Esophagus muscularis mucosa (tissue), 4 donors: Measurements from ENCODE around the gene SNX11. TPM values are rescaled to one million over a fixed set of nuclear protein-coding genes. Genes with fewer than 3 reads are reported as not detected.

Experiments used
- DNase-seq: peaks from one replicate; pipeline ENCODE4 v3.0.0-alpha.2; 2017; ENCODE audit errors: extremely low spot score
- H3K27ac ChIP-seq, 4 donors: fragments of 200-600 bp; sonication (generic); replicated peaks in 1 of 4; 1 replicate in 3 of 4; 2 replicates in 1 of 4; pipeline ENCODE4 v1.5.1; 2016 to 2019; ENCODE audit warnings: mild to moderate bottlenecking in 1 of 4
- H3K27me3 ChIP-seq, 4 donors: fragments of 200-600 bp; sonication (generic); one replicate each; pipeline versions ENCODE4 v1.5.1 to v1.6.0; 2016 to 2019
- H3K36me3 ChIP-seq, 4 donors: fragments of 200-600 bp; sonication (generic); one replicate each; pipeline ENCODE4 v1.5.1; 2016 to 2019
- H3K4me1 ChIP-seq, 4 donors: fragments of 200-600 bp; sonication (generic); one replicate each; pipeline ENCODE4 v1.5.1; 2016 to 2019
- H3K4me3 ChIP-seq, 4 donors: fragments of 200-600 bp; sonication (generic); 1 replicate in 2 of 4; 2 replicates in 2 of 4; pipeline ENCODE4 v1.5.1; 2016 to 2019; ENCODE audit warnings: mild to moderate bottlenecking in 4 of 4, moderate library complexity in 1 of 4
- H3K9me3 ChIP-seq, 4 donors: fragments of 200-600 bp; sonication (generic); 1 replicate in 3 of 4; 2 replicates in 1 of 4; pipeline ENCODE4 v1.5.1; 2016 to 2019
- EP300 ChIP-seq: sonication (generic); formaldehyde crosslinking; IDR thresholded peaks from one replicate; pipeline ENCODE4 v1.6.1; 2017; ENCODE audit warnings: antibody characterized with exemption
- POLR2A ChIP-seq: fragments of 450-650 bp; IDR thresholded peaks from one replicate; pipeline ENCODE4 v1.6.1; 2017; ENCODE audit warnings: antibody characterized with exemption, moderate library complexity, mild to moderate bottlenecking, low read depth
- POLR2AphosphoS5 ChIP-seq, 2 donors: sonication (generic); formaldehyde crosslinking; IDR thresholded peaks; one replicate each; pipeline ENCODE4 v1.6.1; 2017; ENCODE audit warnings: antibody characterized with exemption in 2 of 2
- WGBS: methylation state at CpG from one replicate; pipeline ENCODE4 v1.1.5; 2018; 5-methylcytosine and 5-hydroxymethylcytosine counted together
- intact Hi-C: fragments of 100-400 bp; cut with DNase I; formaldehyde crosslinking; loops from one replicate; pipeline ENCODE4 v1.15.1; 2023
- total RNA-seq, 4 donors: library from RNA; depleted of rRNA; stranded (reverse); fragments of >200 nt; gene quantifications; one replicate each; pipeline versions ENCODE4 v1.1.0 to v1.2.1, GENCODE V29; 2016
- TF ChIP-seq, protein P1 (sequence below), 3 experiments: fragments of 200-600 bp in 2 of 3; fragments of 450-650 bp in 1 of 3; sonication (generic) in 2 of 3; IDR thresholded peaks; one replicate each; pipeline ENCODE4 v1.5.1; 2017 to 2019; ENCODE audit warnings: antibody characterized with exemption in 3 of 3, mild to moderate bottlenecking in 2 of 3, moderate library complexity in 1 of 3

The SNX11 gene
- total RNA-seq, 4 donors from 2014 or later: 16.1 to 22.0 (median 20.3) TPM

- Histone ChIP-seq H3K4me1 (peaks cover 15 to 30% (median 25%) of the 10 kb centered on the region in 4 donors), H3K9me3 (no peaks in the 10 kb centered on the region), H3K27me3 (no peaks in the 10 kb centered on the region), H3K36me3 (peaks cover 14 to 64% (median 49%) of the 10 kb centered on the region in 4 donors), H3K27ac (peak overlapping the region in 1 of 4 donors; percentile 13), H3K4me3 (no peak overlapping the region)
- no peak for DNase-seq
- intact Hi-C loops: no loop called here
- 89% methylated on average over 5 of the region's 5 CpGs for WGBS
- TF ChIP-seq POLR2AphosphoS5 (IDR thresholded peaks at IDR 0.05) (peak in 1 of 2 donors; percentile 48), EP300 (no peak), POLR2A (no peak)
Observed at GRCh38 chr17:48113201-48113676, 5.7 kb downstream of the SNX11 start.

DNA sequence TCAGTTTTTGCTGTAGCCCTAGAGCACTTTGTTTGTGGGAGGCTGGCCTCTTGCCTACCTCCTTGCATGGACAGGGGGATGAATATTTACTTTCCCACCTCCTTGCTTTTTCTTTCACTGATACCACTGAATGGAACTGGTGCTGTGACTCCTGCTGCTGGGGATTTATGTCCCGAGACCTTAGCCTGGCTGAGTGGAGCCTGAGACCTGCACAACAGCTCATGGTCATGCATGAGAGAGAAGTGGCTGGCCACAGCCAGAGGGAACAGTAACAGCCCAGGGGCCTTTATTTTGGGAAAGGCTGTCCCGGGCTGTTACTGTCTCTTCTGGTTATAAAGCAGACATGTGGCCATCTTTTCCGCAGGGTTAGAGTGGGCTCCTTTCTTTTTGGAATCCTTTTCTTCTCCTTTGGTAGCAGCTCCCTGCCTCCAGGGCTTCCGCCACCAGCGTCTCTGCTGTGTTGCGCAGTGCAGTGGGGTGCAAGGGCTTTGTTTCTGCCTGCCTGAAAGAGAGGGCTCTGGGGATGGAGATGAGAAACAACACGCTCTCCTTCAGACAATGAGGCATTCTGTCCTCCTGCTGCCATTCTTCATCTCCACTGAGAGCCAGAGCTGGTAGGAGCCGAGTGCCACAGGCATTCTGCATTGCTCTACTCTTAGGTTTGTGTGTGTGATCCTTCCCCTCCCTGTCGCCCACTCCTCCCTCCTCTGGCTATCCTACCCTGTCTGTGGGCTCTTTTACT lies 14.5 kb downstream of the SNX11 start:
- Histone ChIP-seq H3K27ac (no peak overlapping the region), H3K36me3 (peaks cover 45 to 94% (median 75%) of the 10 kb centered on the region in 4 donors), H3K9me3 (no peaks in the 10 kb centered on the region), H3K4me3 (no peak overlapping the region), H3K27me3 (no peaks in the 10 kb centered on the region), H3K4me1 (no peaks in the 10 kb centered on the region)
- TF ChIP-seq POLR2AphosphoS5 (IDR thresholded peaks at IDR 0.05) (no peak), EP300 (no peak), POLR2A (no peak)
- TF ChIP-seq, protein P1, sequence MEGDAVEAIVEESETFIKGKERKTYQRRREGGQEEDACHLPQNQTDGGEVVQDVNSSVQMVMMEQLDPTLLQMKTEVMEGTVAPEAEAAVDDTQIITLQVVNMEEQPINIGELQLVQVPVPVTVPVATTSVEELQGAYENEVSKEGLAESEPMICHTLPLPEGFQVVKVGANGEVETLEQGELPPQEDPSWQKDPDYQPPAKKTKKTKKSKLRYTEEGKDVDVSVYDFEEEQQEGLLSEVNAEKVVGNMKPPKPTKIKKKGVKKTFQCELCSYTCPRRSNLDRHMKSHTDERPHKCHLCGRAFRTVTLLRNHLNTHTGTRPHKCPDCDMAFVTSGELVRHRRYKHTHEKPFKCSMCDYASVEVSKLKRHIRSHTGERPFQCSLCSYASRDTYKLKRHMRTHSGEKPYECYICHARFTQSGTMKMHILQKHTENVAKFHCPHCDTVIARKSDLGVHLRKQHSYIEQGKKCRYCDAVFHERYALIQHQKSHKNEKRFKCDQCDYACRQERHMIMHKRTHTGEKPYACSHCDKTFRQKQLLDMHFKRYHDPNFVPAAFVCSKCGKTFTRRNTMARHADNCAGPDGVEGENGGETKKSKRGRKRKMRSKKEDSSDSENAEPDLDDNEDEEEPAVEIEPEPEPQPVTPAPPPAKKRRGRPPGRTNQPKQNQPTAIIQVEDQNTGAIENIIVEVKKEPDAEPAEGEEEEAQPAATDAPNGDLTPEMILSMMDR (IDR thresholded peaks at IDR 0.05): no peak
- no peak for DNase-seq
- intact Hi-C loops: no loop called here
- 81% methylated on average over 9 of the region's 9 CpGs for WGBS

DNA sequence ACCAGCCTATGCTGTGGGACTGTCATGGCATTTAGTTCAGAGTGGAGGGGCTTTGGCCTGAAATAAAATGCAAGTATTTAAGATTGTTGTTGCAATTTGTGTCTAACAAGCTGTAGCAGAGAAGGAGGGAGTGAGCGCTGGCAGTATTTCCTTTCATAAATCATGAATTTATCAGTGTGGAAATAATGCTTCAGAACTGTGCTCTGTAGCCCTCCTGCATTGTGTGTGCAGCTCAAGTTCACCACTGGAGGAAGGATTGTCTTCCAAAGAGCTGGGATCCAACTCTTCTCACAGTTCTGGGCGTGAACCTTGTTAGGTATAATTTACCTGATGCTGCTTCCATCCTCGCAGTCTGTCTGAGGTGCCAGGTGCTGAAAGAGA lies 15.1 kb downstream of the SNX11 start:
- no peaks in the 10 kb centered on the region for H3K4me1 ChIP-seq
- no peak for DNase-seq
- no peak overlapping the region for H3K27ac ChIP-seq
- H3K36me3 ChIP-seq: peaks cover 43 to 92% (median 70%) of the 10 kb centered on the region in 4 donors
- H3K4me3 ChIP-seq: no peak overlapping the region
- WGBS: 96% methylated on average over 3 of the region's 3 CpGs
- no peak for TF ChIP-seq EP300
- TF ChIP-seq, protein P1 (IDR thresholded peaks at IDR 0.05): no peak
- TF ChIP-seq POLR2AphosphoS5 (IDR thresholded peaks at IDR 0.05): no peak
- TF ChIP-seq POLR2A: no peak
- intact Hi-C loops: no loop called here
- H3K27me3 ChIP-seq: no peaks in the 10 kb centered on the region
- H3K9me3 ChIP-seq: no peaks in the 10 kb centered on the region

DNA sequence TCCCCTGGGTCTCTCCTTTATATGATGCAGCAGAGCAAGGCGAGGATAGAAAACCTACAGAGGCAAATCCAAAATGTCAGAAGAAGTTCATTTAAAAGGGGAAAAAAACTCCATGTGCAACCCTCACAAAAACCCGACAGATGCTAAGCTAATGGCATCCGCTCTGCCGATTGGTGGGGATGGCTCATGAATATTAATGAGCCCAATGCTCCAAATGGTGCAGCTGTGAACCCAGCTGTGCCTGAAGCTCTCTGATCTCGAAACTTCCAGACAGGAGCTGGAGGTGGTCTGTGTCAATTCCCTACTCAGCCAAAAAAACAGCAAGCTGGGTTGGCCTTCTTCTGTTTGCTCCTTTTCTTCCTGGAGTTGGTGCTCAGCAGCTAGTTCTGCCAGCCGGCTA lies 15.5 kb downstream of the SNX11 start:
- WGBS: 80% methylated on average over 6 of the region's 6 CpGs
- Histone ChIP-seq H3K36me3 (peaks cover 42 to 88% (median 66%) of the 10 kb centered on the region in 4 donors), H3K4me1 (no peaks in the 10 kb centered on the region), H3K27me3 (no peaks in the 10 kb centered on the region), H3K4me3 (no peak overlapping the region), H3K9me3 (no peaks in the 10 kb centered on the region), H3K27ac (no peak overlapping the region)
- TF ChIP-seq POLR2AphosphoS5 (IDR thresholded peaks at IDR 0.05) (no peak), EP300 (no peak), POLR2A (no peak)
- TF ChIP-seq, protein P1 (IDR thresholded peaks at IDR 0.05): no peak
- intact Hi-C loops: no loop called here
- DNase-seq: no peak

DNA sequence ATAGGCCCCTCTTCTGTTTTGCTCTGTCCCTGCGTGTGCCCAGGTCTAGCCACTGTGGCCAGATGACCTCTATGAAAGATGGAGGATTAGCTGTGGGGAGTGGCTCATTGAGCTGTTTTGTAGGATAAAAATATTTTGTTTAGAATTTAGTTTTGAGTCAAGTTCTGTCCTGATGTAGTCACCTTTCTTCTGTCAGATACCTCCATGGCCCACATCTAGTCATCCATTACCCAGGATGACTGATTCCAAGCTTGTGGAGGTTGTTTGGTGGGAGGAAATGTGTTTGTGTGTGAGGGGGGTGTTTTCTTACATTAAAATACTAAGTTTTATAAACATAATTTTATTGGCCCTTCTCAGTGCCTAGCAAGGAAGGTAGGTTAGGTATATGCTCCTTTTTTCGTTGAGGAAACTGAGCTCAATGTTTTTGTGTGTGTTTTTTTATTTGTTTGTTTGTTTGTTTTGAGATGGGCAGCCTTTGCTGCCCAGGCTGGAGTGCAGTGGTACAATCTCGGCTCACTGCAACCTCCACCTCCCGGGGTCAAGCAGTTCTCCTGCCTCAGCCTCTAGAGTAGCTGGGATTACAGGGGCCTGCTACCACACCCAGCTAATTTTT lies 16.3 kb downstream of the SNX11 start:
- peaks cover 38 to 80% (median 58%) of the 10 kb centered on the region in 4 donors for H3K36me3 ChIP-seq
- TF ChIP-seq, protein P1 (IDR thresholded peaks at IDR 0.05): no peak
- no peak for TF ChIP-seq EP300
- TF ChIP-seq POLR2A: no peak
- no peak for TF ChIP-seq POLR2AphosphoS5 (IDR thresholded peaks at IDR 0.05)
- no peak for DNase-seq
- H3K4me3 ChIP-seq: no peak overlapping the region
- no peaks in the 10 kb centered on the region for H3K27me3 ChIP-seq
- H3K9me3 ChIP-seq: no peaks in the 10 kb centered on the region
- no peak overlapping the region for H3K27ac ChIP-seq
- intact Hi-C loops: no loop called here
- H3K4me1 ChIP-seq: no peaks in the 10 kb centered on the region
- WGBS: 86% methylated on average over 4 of the region's 4 CpGs
